WTC11 (cell line): ENCODE measurements around the gene KRTAP1-4. TPM values are rescaled to one million over a fixed set of nuclear protein-coding genes. Genes with fewer than 3 reads are reported as not detected.

Experiments
- ATAC-seq: fragments of 200-7000 bp; cut with Tn5 transposase; 2 replicates; pipeline ENCODE4 v1.10.0; 2021; ENCODE audit warnings: mild to moderate bottlenecking, moderate library complexity
- CTCF ChIA-PET: fragments of 300-600 bp; sonication (Branson Sonifier 250); formaldehyde crosslinking; loops from one replicate; lab custom pipeline; 2021; ENCODE audit warnings: antibody characterized with exemption; lab: Charles Lee
- POLR2A ChIA-PET: fragments of 350-600 bp; sonication (Branson Sonifier 250); formaldehyde crosslinking; loops from one replicate; lab custom pipeline; 2021; ENCODE audit warnings: antibody characterized with exemption; lab: Charles Lee
- DNase-seq: peaks from one replicate; pipeline ENCODE4 v3.0.0; 2021; ENCODE audit warnings: low spot score
- H3K27ac Mint-ChIP-seq: 2 replicates; pipeline ENCODE4 v1.8.0; 2021; ENCODE audit warnings: mixed read lengths
- H3K27me3 Mint-ChIP-seq: 2 replicates; pipeline ENCODE4 v1.8.0; 2021; ENCODE audit warnings: low read depth, mild to moderate bottlenecking, moderate library complexity, mixed read lengths
- H3K36me3 Mint-ChIP-seq: 2 replicates; pipeline ENCODE4 v1.8.0; 2021; ENCODE audit warnings: mixed read lengths
- H3K4me1 Mint-ChIP-seq: 2 replicates; pipeline ENCODE4 v1.8.0; 2022; ENCODE audit warnings: mixed read lengths
- H3K4me3 Mint-ChIP-seq: 2 replicates; pipeline ENCODE4 v1.8.0; 2021; ENCODE audit warnings: mild to moderate bottlenecking, moderate library complexity, mixed read lengths
- H3K9me3 Mint-ChIP-seq: 2 replicates; pipeline ENCODE4 v1.8.0; 2021; ENCODE audit warnings: mixed read lengths
- CREM ChIP-seq: sonication (generic); formaldehyde crosslinking; IDR thresholded peaks from 2 replicates; pipeline ENCODE4 v1.8.1; 2022; ENCODE audit warnings: mild to moderate bottlenecking, missing genetic modification reagents, moderate library complexity
- ETV6 ChIP-seq: sonication (generic); formaldehyde crosslinking; IDR thresholded peaks from 2 replicates; pipeline ENCODE4 v1.8.1; 2022; ENCODE audit warnings: mild to moderate bottlenecking, missing genetic modification reagents
- FOXP4 ChIP-seq: sonication (generic); formaldehyde crosslinking; IDR thresholded peaks from 2 replicates; pipeline ENCODE4 v1.8.0; 2022; ENCODE audit warnings: mild to moderate bottlenecking, missing genetic modification reagents
- GRHL2 ChIP-seq: fragments of 250-450 bp; sonication (Bioruptor Pico); IDR thresholded peaks from 2 replicates; pipeline ENCODE4 v1.8.0; 2022; ENCODE audit warnings: mild to moderate bottlenecking, moderate library complexity; ENCODE audit not compliant: insufficient replicate concordance, severe bottlenecking
- IRF2 ChIP-seq: sonication (generic); formaldehyde crosslinking; IDR thresholded peaks from 2 replicates; pipeline ENCODE4 v1.8.0; 2022; ENCODE audit warnings: low read depth, missing genetic modification reagents, borderline replicate concordance
- RORB ChIP-seq: fragments of 250-450 bp; sonication (Bioruptor Pico); IDR thresholded peaks from 2 replicates; pipeline ENCODE4 v1.9.0; 2021; ENCODE audit warnings: mild to moderate bottlenecking
- ZBTB21 ChIP-seq: sonication (generic); formaldehyde crosslinking; IDR thresholded peaks from 2 replicates; pipeline ENCODE4 v1.8.1; 2023; ENCODE audit warnings: mild to moderate bottlenecking, missing genetic modification reagents, borderline replicate concordance
- ZNF671 ChIP-seq: fragments of 250-450 bp; sonication (Bioruptor Pico); IDR thresholded peaks from 2 replicates; pipeline ENCODE4 v1.8.0; 2021; ENCODE audit warnings: mild to moderate bottlenecking
- total RNA-seq: library from RNA; stranded (reverse); gene quantifications from 3 replicates; pipeline ENCODE4 v1.2.3, GENCODE V29; 2021
- TF ChIP-seq, protein P1 (sequence below): sonication (generic); formaldehyde crosslinking; IDR thresholded peaks from 2 replicates; pipeline ENCODE4 v1.8.0; 2022; ENCODE audit warnings: mild to moderate bottlenecking, missing genetic modification reagents
- TF ChIP-seq, protein P2 (sequence below): fragments of 250-450 bp; sonication (Bioruptor Pico); conservative IDR thresholded peaks from 2 replicates; pipeline ENCODE4 v1.9.0; 2021; ENCODE audit warnings: mild to moderate bottlenecking
- TF ChIP-seq, protein P3 (sequence below): sonication (generic); formaldehyde crosslinking; IDR thresholded peaks from 2 replicates; pipeline ENCODE4 v1.8.1; 2022; ENCODE audit warnings: low read depth, missing genetic modification reagents, borderline replicate concordance
- TF ChIP-seq, protein P4 (sequence below): sonication (generic); formaldehyde crosslinking; IDR thresholded peaks from 2 replicates; pipeline ENCODE4 v1.8.1; 2023; ENCODE audit warnings: mild to moderate bottlenecking, missing genetic modification reagents, moderate library complexity

Gene KRTAP1-4
- total RNA-seq, 1 experiment from 2014 or later, result not detected

DNA sequence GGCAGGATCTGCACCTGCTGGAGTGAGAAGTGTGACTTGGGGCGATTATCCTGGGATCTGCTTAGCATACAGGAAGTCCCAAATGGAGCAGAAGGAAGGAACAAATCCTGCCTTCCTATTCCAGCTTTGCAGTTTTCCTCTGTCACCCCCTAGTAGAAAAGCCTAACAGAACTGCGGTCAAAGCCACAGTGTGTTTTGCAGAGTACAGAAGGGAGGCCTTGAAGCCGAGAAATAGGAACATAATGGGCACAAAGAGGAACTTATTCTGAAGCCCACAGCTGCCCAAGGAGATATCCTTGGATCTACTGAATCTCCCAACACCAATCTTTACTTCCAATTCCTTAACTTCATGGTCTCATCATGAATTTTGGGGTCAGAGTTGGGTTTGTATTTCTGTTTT, 11.5 kb downstream of the KRTAP1-4 start (continued):
- no peak for TF ChIP-seq ZNF671 (CRISPR knock-in tag)
- no peak for TF ChIP-seq ZBTB21 (CRISPR knock-in tag)

DNA sequence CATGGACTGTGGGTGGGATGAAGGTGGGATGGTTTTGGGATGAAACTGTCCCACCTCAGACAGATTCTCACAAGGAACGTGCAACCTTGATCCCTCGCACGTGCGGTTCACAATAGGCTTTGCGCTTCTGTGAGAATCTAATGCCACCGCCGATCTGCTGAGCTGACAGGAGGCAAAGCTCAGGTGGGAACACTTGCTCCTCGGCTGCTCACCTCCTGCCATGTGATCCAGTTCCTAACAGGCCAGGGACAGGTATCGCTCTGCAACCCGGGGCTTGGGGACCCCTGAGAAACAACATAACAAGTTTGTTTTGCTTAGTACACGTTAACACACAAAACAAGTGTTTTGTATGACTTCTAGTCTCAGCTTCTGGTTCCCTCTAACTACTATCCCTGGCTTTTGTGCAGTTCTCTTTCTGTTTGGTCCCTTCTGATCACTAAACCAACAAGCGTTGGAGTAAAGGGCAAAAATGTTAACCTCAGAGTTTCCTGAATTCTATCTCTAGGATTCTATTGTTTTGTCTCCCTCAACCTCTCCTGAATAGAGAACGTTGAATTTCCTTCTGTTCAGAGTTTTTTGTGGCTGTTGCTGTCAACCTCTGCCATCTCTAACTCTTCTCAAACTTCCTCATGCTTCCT, 13.3 kb downstream of the KRTAP1-4 start:
- H3K36me3 Mint-ChIP-seq, result no peaks in the 10 kb centered on the region
- TF ChIP-seq, protein P1, sequence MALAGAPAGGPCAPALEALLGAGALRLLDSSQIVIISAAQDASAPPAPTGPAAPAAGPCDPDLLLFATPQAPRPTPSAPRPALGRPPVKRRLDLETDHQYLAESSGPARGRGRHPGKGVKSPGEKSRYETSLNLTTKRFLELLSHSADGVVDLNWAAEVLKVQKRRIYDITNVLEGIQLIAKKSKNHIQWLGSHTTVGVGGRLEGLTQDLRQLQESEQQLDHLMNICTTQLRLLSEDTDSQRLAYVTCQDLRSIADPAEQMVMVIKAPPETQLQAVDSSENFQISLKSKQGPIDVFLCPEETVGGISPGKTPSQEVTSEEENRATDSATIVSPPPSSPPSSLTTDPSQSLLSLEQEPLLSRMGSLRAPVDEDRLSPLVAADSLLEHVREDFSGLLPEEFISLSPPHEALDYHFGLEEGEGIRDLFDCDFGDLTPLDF (CRISPR knock-in tag), result no peak
- TF ChIP-seq GRHL2 (CRISPR knock-in tag) (no peak), CREM (CRISPR knock-in tag) (no peak), IRF2 (no peak)
- DNase-seq (no peak), ATAC-seq (no peak)
- H3K4me1 Mint-ChIP-seq, result no peaks in the 10 kb centered on the region
- peaks cover 7% of the 10 kb centered on the region for H3K9me3 Mint-ChIP-seq
- H3K4me3 Mint-ChIP-seq, result no peak overlapping the region
- ChIA-PET CTCF (no interaction called here), POLR2A (no interaction called here)
- no peaks in the 10 kb centered on the region for H3K27me3 Mint-ChIP-seq
- H3K27ac Mint-ChIP-seq, result no peak overlapping the region

DNA sequence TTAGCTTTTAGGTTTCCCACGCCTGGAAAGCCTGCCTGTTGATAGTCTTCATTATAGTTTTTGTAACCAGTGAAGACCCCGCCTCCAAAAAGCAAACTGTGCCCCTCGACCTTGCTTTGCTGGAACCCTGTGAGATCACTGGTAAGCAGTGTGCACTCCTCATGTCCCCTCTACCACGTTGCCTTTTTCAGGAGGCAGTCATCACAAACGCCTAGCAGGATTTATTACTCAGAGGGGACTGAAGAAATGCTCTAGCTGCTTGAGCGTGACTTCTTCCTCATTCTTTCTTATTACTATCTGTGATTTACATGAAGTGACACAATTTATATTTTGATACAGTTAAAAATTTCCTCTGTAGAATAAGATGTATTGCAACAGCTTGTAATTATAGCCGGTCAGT, 14.5 kb downstream of the KRTAP1-4 start:
- no peaks in the 10 kb centered on the region for H3K36me3 Mint-ChIP-seq
- POLR2A ChIA-PET, result no interaction called here
- TF ChIP-seq FOXP4 (CRISPR knock-in tag), result no peak
- no peak overlapping the region for H3K27ac Mint-ChIP-seq
- H3K4me3 Mint-ChIP-seq, result no peak overlapping the region
- H3K4me1 Mint-ChIP-seq, result no peaks in the 10 kb centered on the region
- ATAC-seq (no peak), DNase-seq (no peak)
- CTCF ChIA-PET, result no interaction called here
- H3K9me3 Mint-ChIP-seq, result no peaks in the 10 kb centered on the region
- no peaks in the 10 kb centered on the region for H3K27me3 Mint-ChIP-seq

- ChIA-PET CTCF (no interaction called here), POLR2A (no interaction called here)
- Mint-ChIP-seq H3K27me3 (no peaks in the 10 kb centered on the region), H3K4me1 (peaks cover 14% of the 10 kb centered on the region), H3K27ac (no peak overlapping the region), H3K4me3 (no peak overlapping the region), H3K9me3 (no peaks in the 10 kb centered on the region), H3K36me3 (no peaks in the 10 kb centered on the region)
- TF ChIP-seq, protein P2, sequence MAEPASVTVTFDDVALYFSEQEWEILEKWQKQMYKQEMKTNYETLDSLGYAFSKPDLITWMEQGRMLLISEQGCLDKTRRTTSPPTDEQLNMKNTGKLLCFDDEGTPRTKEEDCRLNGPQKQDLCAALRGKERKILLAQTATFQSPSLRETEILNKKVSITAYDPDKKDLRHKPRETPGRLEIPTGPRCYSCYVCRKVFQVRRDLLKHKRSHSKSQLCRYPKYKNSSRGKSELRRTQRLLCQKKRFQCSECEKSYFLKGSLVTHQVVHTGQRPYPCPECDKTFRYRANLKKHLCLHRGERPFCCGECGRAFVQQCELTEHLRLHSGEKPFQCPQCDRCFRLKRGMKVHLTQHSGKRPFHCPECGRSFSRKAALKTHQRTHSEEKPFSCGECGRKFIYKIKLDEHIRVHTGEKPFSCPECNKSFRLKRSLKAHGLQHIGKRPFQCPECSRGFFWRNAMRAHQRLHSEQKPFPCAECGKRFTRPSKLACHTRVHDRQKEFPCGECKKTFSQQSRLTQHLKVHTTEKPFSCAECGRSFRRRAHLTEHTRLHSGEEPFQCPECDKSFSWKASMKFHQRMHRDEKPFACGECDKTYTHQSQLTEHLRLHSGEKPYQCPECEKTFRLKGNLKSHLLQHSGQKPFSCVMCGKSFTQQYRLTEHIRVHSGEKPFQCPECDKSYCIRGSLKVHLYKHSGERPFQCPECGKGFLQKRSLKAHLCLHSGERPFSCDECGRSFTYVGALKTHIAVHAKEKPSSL, result no peak
- TF ChIP-seq, protein P3, sequence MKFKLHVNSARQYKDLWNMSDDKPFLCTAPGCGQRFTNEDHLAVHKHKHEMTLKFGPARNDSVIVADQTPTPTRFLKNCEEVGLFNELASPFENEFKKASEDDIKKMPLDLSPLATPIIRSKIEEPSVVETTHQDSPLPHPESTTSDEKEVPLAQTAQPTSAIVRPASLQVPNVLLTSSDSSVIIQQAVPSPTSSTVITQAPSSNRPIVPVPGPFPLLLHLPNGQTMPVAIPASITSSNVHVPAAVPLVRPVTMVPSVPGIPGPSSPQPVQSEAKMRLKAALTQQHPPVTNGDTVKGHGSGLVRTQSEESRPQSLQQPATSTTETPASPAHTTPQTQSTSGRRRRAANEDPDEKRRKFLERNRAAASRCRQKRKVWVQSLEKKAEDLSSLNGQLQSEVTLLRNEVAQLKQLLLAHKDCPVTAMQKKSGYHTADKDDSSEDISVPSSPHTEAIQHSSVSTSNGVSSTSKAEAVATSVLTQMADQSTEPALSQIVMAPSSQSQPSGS (CRISPR knock-in tag), result no peak
- no peak for TF ChIP-seq ETV6
- TF ChIP-seq, protein P4, sequence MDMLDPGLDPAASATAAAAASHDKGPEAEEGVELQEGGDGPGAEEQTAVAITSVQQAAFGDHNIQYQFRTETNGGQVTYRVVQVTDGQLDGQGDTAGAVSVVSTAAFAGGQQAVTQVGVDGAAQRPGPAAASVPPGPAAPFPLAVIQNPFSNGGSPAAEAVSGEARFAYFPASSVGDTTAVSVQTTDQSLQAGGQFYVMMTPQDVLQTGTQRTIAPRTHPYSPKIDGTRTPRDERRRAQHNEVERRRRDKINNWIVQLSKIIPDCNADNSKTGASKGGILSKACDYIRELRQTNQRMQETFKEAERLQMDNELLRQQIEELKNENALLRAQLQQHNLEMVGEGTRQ (CRISPR knock-in tag), result no peak
- no peak for TF ChIP-seq RORB
- DNase-seq (no peak), ATAC-seq (no peak)
Measured at GRCh38 chr17:41013606-41014005, 16.4 kb downstream of the KRTAP1-4 start.
